SK-N-SH (cell line): ENCODE data around the gene ADPRHL1. TPM values are rescaled to one million over a fixed set of nuclear protein-coding genes. Genes with fewer than 3 reads are reported as not detected.

Experiments
- CTCF ChIA-PET: fragments of 300-600, 350-600 bp; formaldehyde crosslinking; extraction: SDS; loops from one replicate; lab custom pipeline; 2021; lab: Yijun Ruan, JAX
- POLR2A ChIA-PET: fragments of 350-600 bp; sonication (Branson Sonifier 250); formaldehyde crosslinking; extraction: SDS; loops from one replicate; lab custom pipeline; 2020; ENCODE audit warnings: antibody characterized with exemption, inconsistent platforms; lab: Yijun Ruan, JAX
- DNase-seq: peaks from one replicate; pipeline ENCODE4 v3.0.0; 2012
- H2AFZ ChIP-seq: fragments of 200-600 bp; sonication (generic); 2 replicates; pipeline ENCODE4 v1.8.1; 2016; ENCODE audit warnings: antibody characterized with exemption, mild to moderate bottlenecking, low read depth
- H3F3A ChIP-seq: fragments of 200-600 bp; sonication (generic); replicated peaks from 2 replicates; pipeline ENCODE3; 2016; ENCODE audit warnings: antibody characterized with exemption, mild to moderate bottlenecking; ENCODE audit not compliant: insufficient read depth
- H3K27ac ChIP-seq, 2 experiments: fragments of 200-500 bp in 1 of 2; fragments of 200-600 bp in 1 of 2; sonication (Bioruptor generic) in 1 of 2; sonication (generic), shearing (Covaris generic) in 1 of 2; 2 replicates each; pipeline versions ENCODE4 v1.5.1 to v1.6.1; 2014 to 2016; ENCODE audit warnings: low read depth in 2 of 2, inconsistent platforms in 1 of 2, low read length in 1 of 2, mild to moderate bottlenecking in 1 of 2, mixed read lengths in 1 of 2
- H3K27me3 ChIP-seq: fragments of 200-600 bp; sonication (generic), shearing (Covaris generic); 2 replicates; pipeline ENCODE4 v1.6.1; 2016; ENCODE audit warnings: mixed run types; ENCODE audit not compliant: insufficient read depth
- H3K36me3 ChIP-seq, 2 experiments: fragments of 200-500 bp in 1 of 2; fragments of 200-600 bp in 1 of 2; sonication (Bioruptor generic) in 1 of 2; sonication (generic) in 1 of 2; replicated peaks in 1 of 2; 2 replicates each; pipeline versions ENCODE3 to v1.5.1; 2014 to 2016; ENCODE audit warnings: low read length in 1 of 2, mild to moderate bottlenecking in 1 of 2; ENCODE audit not compliant: insufficient read depth in 2 of 2, control insufficient read depth in 1 of 2
- H3K4me1 ChIP-seq, 2 experiments: fragments of 200-500 bp in 1 of 2; fragments of 200-600 bp in 1 of 2; sonication (Bioruptor generic) in 1 of 2; sonication (generic), shearing (Covaris generic) in 1 of 2; 2 replicates each; pipeline versions ENCODE4 v1.5.1 to v1.6.1; 2014 to 2016; ENCODE audit warnings: low read depth in 1 of 2, low read length in 1 of 2, mixed run types in 1 of 2; ENCODE audit not compliant: insufficient read depth in 2 of 2, control insufficient read depth in 1 of 2
- H3K4me2 ChIP-seq: fragments of 200-600 bp; sonication (generic), shearing (Covaris generic); 2 replicates; pipeline ENCODE4 v1.6.1; 2017; ENCODE audit warnings: mixed run types
- H3K4me3 ChIP-seq, 2 experiments: fragments of 200-500 bp in 1 of 2; fragments of 200-600 bp in 1 of 2; sonication (Bioruptor generic) in 1 of 2; sonication (generic), shearing (Covaris generic) in 1 of 2; 2 replicates each; pipeline versions ENCODE4 v1.5.1 to v1.8.1; 2014 to 2016; ENCODE audit warnings: low read depth in 2 of 2, inconsistent platforms in 1 of 2, low read length in 1 of 2, mild to moderate bottlenecking in 1 of 2, mixed read lengths in 1 of 2, moderate library complexity in 1 of 2
- H3K79me2 ChIP-seq: fragments of 200-600 bp; sonication (generic); 2 replicates; pipeline ENCODE4 v1.8.1; 2017; ENCODE audit warnings: mild to moderate bottlenecking; ENCODE audit not compliant: insufficient read depth
- H3K9ac ChIP-seq: fragments of 200-600 bp; sonication (generic); 2 replicates; pipeline ENCODE4 v1.6.1; 2017; ENCODE audit warnings: mixed run types
- H3K9me2 ChIP-seq: fragments of 200-600 bp; sonication (generic); 2 replicates; pipeline ENCODE4 v1.6.1; 2017; ENCODE audit warnings: mixed run types
- H3K9me3 ChIP-seq: fragments of 200-600 bp; sonication (generic); 2 replicates; pipeline ENCODE4 v1.6.1; 2017; ENCODE audit warnings: mixed run types, mild to moderate bottlenecking, moderate library complexity
- H4K20me1 ChIP-seq: fragments of 200-600 bp; sonication (generic); 2 replicates; pipeline ENCODE4 v1.6.1; 2017; ENCODE audit warnings: mild to moderate bottlenecking, mixed run types; ENCODE audit not compliant: insufficient read depth
- EP300 ChIP-seq, 2 experiments: IDR thresholded peaks; 2 replicates each; pipeline versions ENCODE4 v1.4.0 to v1.6.1; 2012; ENCODE audit warnings: borderline replicate concordance in 1 of 2, low read depth in 1 of 2, low read length in 1 of 2
- EZH2phosphoT487 ChIP-seq: fragments of 200-600 bp; sonication (generic); IDR thresholded peaks from 2 replicates; pipeline ENCODE4 v1.6.1; 2017; ENCODE audit warnings: low read depth, mixed run types, mild to moderate bottlenecking, antibody characterized with exemption, moderate library complexity, borderline replicate concordance
- FOSL2 ChIP-seq: IDR thresholded peaks from 2 replicates; pipeline ENCODE4 v1.4.0; 2012; ENCODE audit warnings: low read depth, mild to moderate bottlenecking, moderate library complexity, borderline replicate concordance
- FOXJ3 ChIP-seq: sonication (generic); formaldehyde crosslinking; IDR thresholded peaks from 2 replicates; pipeline ENCODE4 v1.5.1; 2020; ENCODE audit warnings: mild to moderate bottlenecking, missing genetic modification reagents
- FOXM1 ChIP-seq: IDR thresholded peaks from 2 replicates; pipeline ENCODE4 v1.4.0; 2012; ENCODE audit warnings: low read depth, mild to moderate bottlenecking
- GABPA ChIP-seq: IDR thresholded peaks from 2 replicates; pipeline ENCODE4 v1.4.0; 2012; ENCODE audit warnings: low read depth, mild to moderate bottlenecking
- JUND ChIP-seq: IDR thresholded peaks from 2 replicates; pipeline ENCODE4 v1.4.0; 2012
- MAX ChIP-seq: IDR thresholded peaks from 2 replicates; pipeline ENCODE4 v1.4.0; 2012; ENCODE audit warnings: low read depth
- NFIC ChIP-seq: IDR thresholded peaks from 2 replicates; pipeline ENCODE4 v1.4.0; 2012; ENCODE audit warnings: borderline replicate concordance
- RAD21 ChIP-seq: IDR thresholded peaks from 2 replicates; pipeline ENCODE4 v1.6.1; 2012; ENCODE audit warnings: mild to moderate bottlenecking, low read length
- REST ChIP-seq: IDR thresholded peaks from 2 replicates; pipeline ENCODE4 v1.6.1; 2012; ENCODE audit warnings: mild to moderate bottlenecking, low read depth, low read length, moderate library complexity
- SIN3A ChIP-seq: IDR thresholded peaks from 2 replicates; pipeline ENCODE4 v1.6.1; 2012; ENCODE audit warnings: low read depth, mild to moderate bottlenecking, low read length, moderate library complexity, borderline replicate concordance
- TAF1 ChIP-seq: IDR thresholded peaks from 2 replicates; pipeline ENCODE4 v1.6.1; 2012; ENCODE audit warnings: low read depth, mild to moderate bottlenecking, low read length, moderate library complexity, borderline replicate concordance
- TEAD4 ChIP-seq: IDR thresholded peaks from 2 replicates; pipeline ENCODE4 v1.4.0; 2012; ENCODE audit warnings: mild to moderate bottlenecking, borderline replicate concordance; ENCODE audit not compliant: insufficient read depth
- WGBS: methylation state at CpG from one replicate; pipeline ENCODE4 v1.1.6; 2017; ENCODE audit warnings: low lambda C conversion rate; 5-methylcytosine and 5-hydroxymethylcytosine counted together
- polyA plus RNA-seq, 3 experiments: library from polyadenylated mRNA; depleted of rRNA; stranded (reverse); fragments of >200 nt; gene quantifications; 2 replicates each; pipeline ENCODE4 v1.2.3, GENCODE V29; 2012

Gene ADPRHL1
- polyA plus RNA-seq, 1 of the 3 experiments (the other 2 are of a cell fraction): 1.0 TPM

- POLR2A ChIA-PET: no interaction called here
- H4K20me1 ChIP-seq: no peaks in the 10 kb centered on the region
Measured at GRCh38 chr13:113446488-113446854, 6.8 kb downstream of the ADPRHL1 start.

GRCh38 chr13:113445791-113446487, 7.3 kb downstream of the ADPRHL1 start:
- Histone ChIP-seq H4K20me1 (no peaks in the 10 kb centered on the region), H3K4me1 (no peaks in the 10 kb centered on the region; a peak in 1 of 4 replicates), H3K9me3 (no peaks in the 10 kb centered on the region), H2AFZ (no peak overlapping the region), H3K4me2 (no peak overlapping the region), H3K79me2 (no peaks in the 10 kb centered on the region), H3K4me3 (no peak overlapping the region), H3F3A (no peaks in the 10 kb centered on the region), H3K27me3 (no peaks in the 10 kb centered on the region), H3K27ac (no peak overlapping the region), H3K9me2 (no peaks in the 10 kb centered on the region), H3K9ac (no peak overlapping the region), H3K36me3 (peaks cover 0 to 10% of the 10 kb centered on the region in 2 experiments)
- ChIA-PET CTCF (interaction anchor here (1.8 to 2.1 kb wide), 2 partner anchors 116 to 514 kb away, joined by 6 to 8 read pairs; no protein-coding TSS in a partner anchor), POLR2A (no interaction called here)
- 96% methylated on average over 8 of the region's 19 CpGs for WGBS
- no peak for DNase-seq
- TF ChIP-seq MAX (no peak), SIN3A (no peak), GABPA (no peak), RAD21 (no peak), NFIC (no peak), TAF1 (no peak), JUND (no peak), TEAD4 (no peak), FOXJ3 (CRISPR knock-in tag) (no peak), REST (no peak), EP300 (IDR thresholded peaks at IDR 0.05; ENCODE audit: borderline replicate concordance in 1 of 2, low read depth in 1 of 2, low read length in 1 of 2) (no peak)

More at GRCh38 chr13:113446488-113446854, 6.8 kb downstream of the ADPRHL1 start:
- Histone ChIP-seq H3K9ac (no peak overlapping the region), H3K4me1 (no peaks in the 10 kb centered on the region; a peak in 1 of 4 replicates), H3K9me2 (no peaks in the 10 kb centered on the region), H3F3A (no peaks in the 10 kb centered on the region), H3K27me3 (no peaks in the 10 kb centered on the region), H3K4me3 (no peak overlapping the region), H3K79me2 (no peaks in the 10 kb centered on the region), H3K27ac (no peak overlapping the region), H2AFZ (no peak overlapping the region), H3K36me3 (peaks cover 0 to 10% of the 10 kb centered on the region in 2 experiments), H3K4me2 (no peak overlapping the region), H3K9me3 (no peaks in the 10 kb centered on the region)
- DNase-seq: no peak
- WGBS: 95% methylated on average over 8 of the region's 9 CpGs
- CTCF ChIA-PET: interaction anchor here (2.1 kb wide), 1 partner anchor 115 kb away, joined by 8 read pairs; no protein-coding TSS in a partner anchor
- TF ChIP-seq EZH2phosphoT487 (no peak), JUND (no peak), REST (no peak), FOXM1 (no peak), FOSL2 (no peak), FOXJ3 (CRISPR knock-in tag) (no peak), RAD21 (no peak)
